Large intestine (tissue), 3 donors: ENCODE data around the gene CLSTN1. TPM values are rescaled to one million over a fixed set of nuclear protein-coding genes. Genes with fewer than 3 reads are reported as not detected.
"Not testable (repeated sequence)": the region's sequence is repeated elsewhere in the genome, so short reads cannot be mapped to it uniquely, and the experiment has no call there.

Experiments
- DNase-seq, 2 donors: peaks; one replicate each; pipeline versions ENCODE4 v3.0.0 to v3.0.0-alpha.2; 2013
- H3K27ac ChIP-seq: one replicate; pipeline ENCODE4 v1.5.1; 2013; ENCODE audit warnings: low read length
- H3K27me3 ChIP-seq: 2 replicates; pipeline ENCODE4 v1.6.1; 2013; ENCODE audit warnings: low read length; ENCODE audit not compliant: control insufficient read depth, insufficient read depth
- H3K36me3 ChIP-seq: 2 replicates; pipeline ENCODE4 v1.6.1; 2013; ENCODE audit warnings: low read length; ENCODE audit not compliant: control insufficient read depth, insufficient read depth
- H3K4me1 ChIP-seq: one replicate; pipeline ENCODE4 v1.6.1; 2013; ENCODE audit warnings: low read length; ENCODE audit not compliant: control insufficient read depth, insufficient read depth
- H3K4me3 ChIP-seq: one replicate; pipeline ENCODE4 v1.5.1; 2013; ENCODE audit warnings: low read length
- H3K9me3 ChIP-seq: one replicate; pipeline ENCODE4 v1.6.1; 2013; ENCODE audit warnings: mild to moderate bottlenecking, low read depth, low read length, moderate library complexity; ENCODE audit not compliant: control insufficient read depth
- WGBS: methylation state at CpG from one replicate; pipeline ENCODE4 v1.1.5; 2013; ENCODE audit warnings: low lambda C conversion rate; ENCODE audit not compliant: insufficient coverage; 5-methylcytosine and 5-hydroxymethylcytosine counted together
- polyA plus RNA-seq: library from polyadenylated mRNA; unstranded; fragments of 120-200 nt; gene quantifications from one replicate; pipeline ENCODE4 v1.2.1, GENCODE V29; 2013

Gene CLSTN1
- polyA plus RNA-seq, 1 donor: 66.2 TPM

DNA sequence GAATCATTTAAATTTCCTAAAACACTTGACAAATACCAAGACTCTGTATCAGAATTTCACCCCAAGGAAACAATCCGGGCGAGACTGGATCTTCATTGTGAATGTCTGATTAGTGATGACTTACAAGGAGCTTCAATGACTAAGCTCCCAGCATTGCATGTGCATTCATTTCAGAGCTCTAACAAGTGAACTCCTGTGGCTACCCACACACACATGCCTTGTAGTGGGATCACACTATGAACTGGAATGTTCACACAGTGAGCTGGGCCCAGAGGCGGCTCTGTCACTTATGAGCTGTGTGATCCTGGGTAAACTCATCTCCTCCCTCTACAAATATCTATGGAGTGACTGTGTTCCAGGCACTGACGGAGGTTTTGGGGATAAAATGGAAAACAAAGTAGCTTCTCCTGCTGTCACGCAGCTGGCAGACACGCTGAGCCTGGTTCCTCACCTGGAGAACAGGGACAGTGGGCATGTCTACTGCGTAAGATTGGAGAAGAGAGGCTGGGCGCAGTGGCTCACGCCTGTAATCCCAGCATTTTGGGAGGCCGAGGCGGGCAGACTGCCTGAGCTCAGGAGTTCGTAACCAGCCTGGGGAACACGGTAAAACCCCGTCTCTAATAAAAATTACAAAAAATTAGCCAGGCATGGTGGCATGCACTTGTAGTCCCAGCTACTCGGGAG, 56.9 kb downstream of the CLSTN1 start:
- WGBS: no CpG with 5 or more reads among the region's 15 CpGs
- Histone ChIP-seq H3K36me3 (peaks cover under 1% of the 10 kb centered on the region), H3K9me3 (no peaks in the 10 kb centered on the region), H3K27ac (no peak overlapping the region), H3K4me1 (no peaks in the 10 kb centered on the region), H3K27me3 (no peaks in the 10 kb centered on the region), H3K4me3 (no peak overlapping the region)
- no peak for DNase-seq

DNA sequence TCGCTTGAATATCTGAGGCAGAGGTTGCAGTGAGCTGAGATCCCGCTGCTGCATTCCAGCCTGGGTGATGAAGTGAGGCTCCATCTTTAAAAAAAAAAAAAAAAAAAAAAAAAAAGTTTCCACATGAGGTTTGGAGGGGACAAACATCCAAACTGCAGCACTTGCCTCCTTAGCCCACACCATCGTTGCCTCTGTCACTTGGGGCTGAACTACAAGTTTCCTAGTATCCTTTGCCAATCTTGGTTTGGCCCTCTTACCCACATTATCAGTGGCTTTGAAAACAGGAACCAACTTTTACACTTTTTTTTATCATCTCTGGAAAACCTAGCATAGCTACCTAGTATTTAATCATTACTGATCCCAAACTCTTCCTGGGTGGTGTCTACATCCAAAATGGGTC, 59.2 kb downstream of the CLSTN1 start:
- no peak overlapping the region for H3K27ac ChIP-seq
- no peak for DNase-seq
- peaks cover 3% of the 10 kb centered on the region for H3K36me3 ChIP-seq
- no peaks in the 10 kb centered on the region for H3K9me3 ChIP-seq
- H3K27me3 ChIP-seq: no peaks in the 10 kb centered on the region
- H3K4me1 ChIP-seq: peaks cover 3% of the 10 kb centered on the region
- WGBS: no CpG with 5 or more reads among the region's 3 CpGs
- H3K4me3 ChIP-seq: no peak overlapping the region

DNA sequence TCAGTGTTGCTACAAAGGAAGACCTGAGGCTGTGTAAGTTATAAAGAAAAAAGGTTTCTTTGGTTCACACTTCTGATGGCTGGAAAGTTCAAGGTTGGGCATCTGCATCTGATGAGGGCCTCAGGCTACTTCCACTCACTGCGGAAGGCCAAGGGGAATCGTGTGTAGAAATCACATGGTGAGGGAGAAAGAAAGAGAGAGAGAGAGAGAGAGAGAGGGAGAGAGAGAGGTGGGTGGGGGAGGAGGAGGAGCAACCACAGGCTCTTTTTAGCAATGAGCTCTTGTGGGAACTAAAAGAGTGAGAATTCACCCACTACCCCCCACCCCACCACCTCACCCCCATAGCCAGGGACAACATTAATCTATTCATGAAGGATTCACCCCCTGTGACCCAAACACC, 59.9 kb downstream of the CLSTN1 start:
- no peak for DNase-seq
- Histone ChIP-seq H3K9me3 (no peaks in the 10 kb centered on the region), H3K27ac (no peak overlapping the region), H3K4me1 (peaks cover 4% of the 10 kb centered on the region), H3K4me3 (no peak overlapping the region), H3K27me3 (no peaks in the 10 kb centered on the region), H3K36me3 (peaks cover 3% of the 10 kb centered on the region)
- WGBS: no CpG with 5 or more reads among the region's 2 CpGs

DNA sequence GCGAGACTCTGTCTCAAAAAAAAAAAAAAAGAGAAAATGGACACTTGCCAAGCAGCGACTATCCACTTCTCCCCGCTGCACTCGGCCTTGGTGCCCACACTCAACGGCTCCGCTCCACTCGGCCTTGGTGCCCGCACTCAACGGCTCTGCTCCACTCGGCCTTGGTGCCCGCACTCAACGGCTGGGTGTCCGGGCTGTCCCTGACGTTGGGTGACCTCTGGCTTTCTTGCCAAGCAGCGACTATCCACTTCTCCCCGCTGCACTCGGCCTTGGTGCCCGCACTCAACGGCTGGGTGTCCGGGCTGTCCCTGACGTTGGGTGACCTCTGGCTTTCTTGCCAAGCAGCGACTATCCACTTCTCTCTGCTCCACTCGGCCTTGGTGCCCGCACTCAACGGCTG, 61.3 kb downstream of the CLSTN1 start:
- whole genome bisulfite sequencing: no CpG with 5 or more reads among the region's 25 CpGs
- H3K4me1 ChIP-seq, H3K36me3 ChIP-seq, H3K9me3 ChIP-seq, DNase-seq, H3K27ac ChIP-seq, H3K27me3 ChIP-seq, H3K4me3 ChIP-seq: not testable (repeated sequence)

DNA sequence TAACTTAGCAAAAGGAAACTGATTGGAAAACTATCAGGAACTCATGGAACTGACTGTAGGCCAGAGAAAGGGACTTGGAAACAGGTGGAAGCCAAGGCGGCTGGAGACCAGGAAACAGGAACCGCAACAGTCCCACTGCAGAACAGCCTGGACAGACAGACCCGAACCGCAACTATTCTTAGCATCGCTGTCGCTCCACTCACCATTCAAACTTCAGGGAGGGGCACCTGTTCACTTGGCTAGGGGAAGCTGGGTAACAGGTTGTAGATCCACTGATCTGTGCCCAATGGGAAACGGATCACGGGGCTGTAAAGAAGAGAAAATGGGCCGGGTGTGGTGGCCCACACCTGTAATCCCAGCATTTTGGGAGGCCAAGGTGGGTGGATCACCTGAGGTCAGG, 61.9 kb downstream of the CLSTN1 start:
- H3K9me3 ChIP-seq: no peaks in the 10 kb centered on the region
- DNase-seq: no peak
- H3K27ac ChIP-seq: no peak overlapping the region
- no CpG with 5 or more reads among the region's 9 CpGs for WGBS
- H3K27me3 ChIP-seq: no peaks in the 10 kb centered on the region
- peaks cover 4% of the 10 kb centered on the region for H3K4me1 ChIP-seq
- peaks cover 3% of the 10 kb centered on the region for H3K36me3 ChIP-seq
- H3K4me3 ChIP-seq: no peak overlapping the region

DNA sequence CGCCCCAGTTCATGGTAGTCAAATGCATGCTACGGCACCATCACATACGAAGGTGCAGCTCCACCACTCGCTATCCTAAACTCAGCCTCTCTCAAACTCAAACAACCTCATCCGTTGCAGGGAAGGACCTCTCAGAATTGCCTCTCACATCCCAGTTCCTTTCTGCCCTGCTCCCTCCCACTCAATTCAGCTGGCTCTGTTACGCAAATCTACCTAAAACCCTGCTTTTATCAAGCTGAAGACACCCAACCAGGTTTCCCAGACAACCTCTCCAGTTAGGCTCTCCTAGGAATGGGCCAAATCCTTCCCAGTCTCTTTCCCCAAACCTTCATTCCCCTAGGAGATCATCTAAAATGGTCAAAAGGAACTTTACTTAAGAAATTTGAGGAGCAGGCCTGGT, 62.9 kb downstream of the CLSTN1 start:
- no peak overlapping the region for H3K4me3 ChIP-seq
- H3K27me3 ChIP-seq: no peaks in the 10 kb centered on the region
- H3K4me1 ChIP-seq: peaks cover 4% of the 10 kb centered on the region
- peaks cover 3% of the 10 kb centered on the region for H3K36me3 ChIP-seq
- no peaks in the 10 kb centered on the region for H3K9me3 ChIP-seq
- WGBS: 100% methylated on average over 1 of the region's 6 CpGs
- DNase-seq: no peak
- H3K27ac ChIP-seq: no peak overlapping the region

DNA sequence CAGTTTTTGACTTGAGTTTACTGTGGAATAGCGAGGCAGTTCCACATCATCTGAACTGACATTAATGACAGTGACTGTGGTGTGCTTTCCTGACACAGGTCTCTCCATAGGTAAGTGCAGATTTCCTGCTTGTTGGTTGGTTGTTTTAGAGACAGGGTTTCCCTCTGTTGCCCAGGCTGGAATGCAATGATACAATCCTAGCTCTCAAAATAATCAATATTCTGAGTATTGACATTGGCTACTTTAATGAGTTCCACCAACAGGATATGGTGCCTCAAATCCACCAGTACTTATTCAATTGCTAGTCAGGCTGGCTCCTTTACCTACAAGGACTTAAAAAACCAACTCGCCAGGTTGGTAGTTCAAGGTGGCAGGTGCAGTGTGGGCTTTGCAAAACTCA, 63.8 kb downstream of the CLSTN1 start:
- H3K9me3 ChIP-seq: no peaks in the 10 kb centered on the region
- DNase-seq: no peak
- peaks cover 4% of the 10 kb centered on the region for H3K36me3 ChIP-seq
- peaks cover 4% of the 10 kb centered on the region for H3K4me1 ChIP-seq
- WGBS: no CpG with 5 or more reads among the region's 2 CpGs
- H3K4me3 ChIP-seq: no peak overlapping the region
- H3K27ac ChIP-seq: no peak overlapping the region
- H3K27me3 ChIP-seq: no peaks in the 10 kb centered on the region

DNA sequence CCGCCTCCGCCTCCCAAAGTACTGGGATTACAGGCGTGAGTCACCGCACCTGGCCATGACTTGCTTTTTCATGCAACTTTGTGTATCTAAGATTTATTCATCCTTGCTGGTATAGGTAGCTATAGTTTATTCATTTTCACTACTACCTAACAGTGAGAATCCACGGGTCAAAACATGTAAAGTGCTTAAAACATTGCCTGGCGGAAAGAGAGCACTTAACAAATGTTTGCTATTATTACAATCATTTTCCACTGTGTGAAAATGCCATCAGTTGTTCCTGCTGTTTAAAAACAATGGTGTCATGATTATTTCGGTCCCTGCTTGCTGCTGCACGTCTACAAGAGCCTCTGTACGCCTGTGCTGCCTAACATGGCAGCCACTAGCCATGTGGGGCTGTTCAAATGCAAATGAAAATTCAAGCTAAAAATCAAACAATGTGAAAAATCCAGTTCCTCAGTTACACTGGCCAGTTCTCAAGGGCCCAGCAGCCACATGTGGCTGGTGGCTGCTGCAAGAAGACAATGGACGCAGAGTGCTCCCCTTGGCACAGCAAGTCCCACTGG, 65.1 kb downstream of the CLSTN1 start:
- Histone ChIP-seq H3K9me3 (no peaks in the 10 kb centered on the region), H3K36me3 (peaks cover 9% of the 10 kb centered on the region), H3K4me3 (no peak overlapping the region), H3K4me1 (peaks cover 4% of the 10 kb centered on the region), H3K27ac (no peak overlapping the region), H3K27me3 (no peaks in the 10 kb centered on the region)
- DNase-seq: no peak
- 60% methylated on average over 1 of the region's 10 CpGs for WGBS

DNA sequence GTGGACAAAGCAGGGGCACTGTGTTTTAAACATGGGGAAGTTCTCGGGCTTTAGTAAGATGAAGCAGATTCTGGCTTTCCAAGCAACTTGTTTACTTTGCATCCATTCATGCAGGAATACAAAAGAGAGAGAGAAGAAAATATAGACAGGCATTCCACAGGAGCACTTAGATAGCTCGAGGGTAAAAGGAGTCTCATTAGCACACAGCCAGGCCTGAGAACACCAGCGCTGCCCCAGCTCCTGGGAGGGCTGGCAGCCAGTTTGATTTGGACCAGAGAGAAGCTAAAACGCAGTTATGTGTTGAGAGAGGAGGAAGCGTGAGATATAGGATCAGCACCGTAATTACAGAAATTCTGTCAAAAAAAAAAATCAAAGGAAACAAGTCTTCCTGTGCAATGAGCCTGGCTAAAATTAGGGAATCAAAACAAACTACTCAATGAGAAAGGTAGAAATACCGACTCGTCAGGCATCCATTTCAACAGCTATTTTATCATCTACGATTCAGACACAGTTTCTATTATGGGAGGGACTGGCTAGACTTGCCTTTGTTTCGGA, 68.2 kb downstream of the CLSTN1 start:
- no peak for DNase-seq
- Histone ChIP-seq H3K4me1 (peaks cover 4% of the 10 kb centered on the region), H3K27me3 (no peaks in the 10 kb centered on the region), H3K36me3 (peaks cover 23% of the 10 kb centered on the region), H3K9me3 (no peaks in the 10 kb centered on the region), H3K4me3 (no peak overlapping the region), H3K27ac (no peak overlapping the region)
- WGBS: 69% methylated on average over 2 of the region's 10 CpGs

DNA sequence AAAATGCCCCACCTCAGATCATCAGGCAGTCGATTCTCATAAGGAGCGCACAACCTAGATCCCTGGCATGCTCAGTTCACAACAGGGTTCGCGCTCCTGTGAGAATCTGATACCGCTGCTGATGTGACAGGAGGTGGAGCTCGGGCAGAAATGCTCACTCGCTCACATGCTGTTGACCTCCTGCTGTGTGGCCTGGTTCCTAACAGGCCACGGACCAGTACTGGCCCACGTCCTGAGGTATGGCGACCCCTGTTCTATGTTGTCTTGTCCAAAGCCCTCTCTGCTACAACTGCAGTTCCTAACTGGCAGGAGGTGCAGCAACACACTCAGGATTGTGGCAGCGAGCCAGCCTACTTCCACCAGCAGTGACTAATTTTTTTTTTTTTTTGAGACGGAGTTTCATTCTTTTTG, 70.6 kb downstream of the CLSTN1 start:
- H3K36me3 ChIP-seq: peaks cover 44% of the 10 kb centered on the region
- no peaks in the 10 kb centered on the region for H3K4me1 ChIP-seq
- no peaks in the 10 kb centered on the region for H3K9me3 ChIP-seq
- H3K4me3 ChIP-seq: no peak overlapping the region
- H3K27ac ChIP-seq: no peak overlapping the region
- no peaks in the 10 kb centered on the region for H3K27me3 ChIP-seq
- WGBS: no CpG with 5 or more reads among the region's 12 CpGs
- no peak for DNase-seq

DNA sequence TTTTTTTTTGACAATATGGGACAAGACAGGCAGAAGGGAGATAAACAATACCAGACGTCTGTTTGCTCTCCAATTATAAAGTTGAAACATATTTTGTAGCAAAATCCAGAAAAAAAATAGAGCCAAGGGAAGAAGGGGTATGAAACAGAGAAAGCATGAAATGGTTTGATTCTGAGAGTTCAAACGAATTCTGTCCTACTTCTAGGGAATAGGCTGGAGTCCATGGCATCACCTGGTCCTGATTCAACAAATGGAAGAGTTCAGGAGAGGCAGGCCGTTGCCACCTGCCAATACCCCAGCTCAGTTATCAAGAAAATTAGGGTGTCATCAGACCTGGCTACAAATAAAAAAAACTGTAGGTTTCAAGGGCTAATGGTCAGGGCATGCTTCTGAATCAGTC, 71.8 kb downstream of the CLSTN1 start:
- no peak for DNase-seq
- H3K36me3 ChIP-seq: peaks cover 44% of the 10 kb centered on the region

More for the DNA sequence above, 71.8 kb downstream of the CLSTN1 start:
- Histone ChIP-seq H3K27ac (no peak overlapping the region), H3K9me3 (no peaks in the 10 kb centered on the region), H3K4me3 (no peak overlapping the region), H3K4me1 (no peaks in the 10 kb centered on the region), H3K27me3 (no peaks in the 10 kb centered on the region)
- 100% methylated on average over 1 of the region's 3 CpGs for WGBS
